Natural killer cell treated with Interleukin-12 subunit alpha and Interleukin-12 subunit beta and Interleukin-15 and Interleukin-18, amount 100 ng/mL, for 72 hours (primary cell): ENCODE results near the gene NSMCE1. TPM values are rescaled to one million over a fixed set of nuclear protein-coding genes. Genes with fewer than 3 reads are reported as not detected.

Experiments used
- ATAC-seq, 2 donors: fragments of 150-1000 bp; cut with Tn5 transposase in 1 of 2; sonication (Bioruptor Pico), chemical (Tn5 transposase) in 1 of 2; 2 replicates each; pipeline ENCODE4 v1.10.0; 2021
- DNase-seq: peaks from one replicate; pipeline ENCODE4 v3.0.0; 2022; ENCODE audit warnings: low spot score
- H3K27ac Mint-ChIP-seq, 2 donors: 1 replicate in 1 of 2; 2 replicates in 1 of 2; pipeline ENCODE4 v1.8.0; 2022; ENCODE audit warnings: mixed read lengths in 2 of 2, mild to moderate bottlenecking in 1 of 2, moderate library complexity in 1 of 2
- H3K27me3 Mint-ChIP-seq, 2 donors: 1 replicate in 1 of 2; 2 replicates in 1 of 2; pipeline ENCODE4 v1.8.0; 2022; ENCODE audit warnings: mixed read lengths in 2 of 2
- H3K36me3 Mint-ChIP-seq: one replicate; pipeline ENCODE4 v1.8.0; 2022; ENCODE audit warnings: mixed read lengths
- H3K4me1 Mint-ChIP-seq, 2 donors: 1 replicate in 1 of 2; 2 replicates in 1 of 2; pipeline ENCODE4 v1.8.0; 2022; ENCODE audit warnings: low read depth in 2 of 2, mixed read lengths in 2 of 2, mild to moderate bottlenecking in 1 of 2
- H3K4me3 Mint-ChIP-seq: one replicate; pipeline ENCODE4 v1.8.0; 2022; ENCODE audit warnings: mixed read lengths
- H3K9me3 Mint-ChIP-seq: 2 replicates; pipeline ENCODE4 v1.8.0; 2022; ENCODE audit warnings: mixed read lengths
- total RNA-seq, 2 donors: library from RNA; stranded (reverse); gene quantifications; one replicate each; pipeline ENCODE4 v1.2.3, GENCODE V29; 2022

Gene NSMCE1
- total RNA-seq, 2 donors from 2014 or later: 37.7 to 50.4 TPM

- Mint-ChIP-seq H3K27ac (peak overlapping the region in 1 of 2 donors; percentile 65), H3K27me3 (no peaks in the 10 kb centered on the region), H3K4me1 (peaks cover 10 to 14% of the 10 kb centered on the region in 2 donors), H3K4me3 (no peak overlapping the region), H3K36me3 (no peaks in the 10 kb centered on the region), H3K9me3 (no peaks in the 10 kb centered on the region)
- DNase-seq (peak; percentile 87), ATAC-seq (peak; percentile 91 to 95)
Measured at GRCh38 chr16:27179500-27180072, 89.0 kb downstream of the NSMCE1 start.

GRCh38 chr16:27177031-27177774, 91.4 kb downstream of the NSMCE1 start:
- Mint-ChIP-seq H3K27me3 (no peaks in the 10 kb centered on the region), H3K36me3 (no peaks in the 10 kb centered on the region), H3K27ac (peak overlapping the region in 1 of 2 donors; percentile 73), H3K4me1 (peaks cover 16 to 23% of the 10 kb centered on the region in 2 donors), H3K9me3 (no peaks in the 10 kb centered on the region), H3K4me3 (no peak overlapping the region)
- ATAC-seq (no peak), DNase-seq (no peak)

- DNase-seq (no peak), ATAC-seq (no peak)
- Mint-ChIP-seq H3K4me3 (no peak overlapping the region), H3K27ac (no peak overlapping the region), H3K27me3 (no peaks in the 10 kb centered on the region), H3K9me3 (no peaks in the 10 kb centered on the region), H3K36me3 (peaks cover 4% of the 10 kb centered on the region), H3K4me1 (peaks cover 22 to 31% of the 10 kb centered on the region in 2 donors)
Measured at GRCh38 chr16:27175888-27176287, 92.7 kb downstream of the NSMCE1 start.

Other genes with a start within 250 kb of the NSMCE1 start
- not detected for gene C16orf82, start 201.8 kb downstream of the NSMCE1 start, total RNA-seq
- gene KDM8, start 65.2 kb downstream of the NSMCE1 start, total RNA-seq: 10 to 100 TPM in 1 of 2 donors, 1 to 10 TPM in 1; 7.3 to 12.0 TPM
- 100 to 1,000 TPM; 213 to 224 TPM for gene IL4R, start 45.2 kb upstream of the NSMCE1 start, total RNA-seq
- gene IL21R, start 133.4 kb upstream of the NSMCE1 start, total RNA-seq: 10 to 100 TPM; 58.3 to 64.4 TPM